Measurements from ENCODE around the gene ANKRD30A.
"Not testable (repeated sequence)": the region's sequence is repeated elsewhere in the genome, so short reads cannot be mapped to it uniquely, and the experiment has no call there.

ANKRD30A gene

GRCh38 chr10:37384923-37385322 lies 259.5 kb downstream of the ANKRD30A start:
- Histone ChIP-seq H3K9me3 (ENCODE audit: control insufficient read depth in 1 of 2, low read length in 2 of 2) (peaks cover 0 to 2% of the 10 kb centered on the region in 2 donors), H3K27ac (ENCODE audit: low read length) (no peak overlapping the region), H3K4me3 (ENCODE audit: low read depth in 1 of 2, low read length in 2 of 2) (no peak overlapping the region), H3K36me3 (ENCODE audit: control insufficient read depth in 1 of 2, insufficient read depth in 2 of 2, low read length in 2 of 2) (no peaks in the 10 kb centered on the region), H3K4me1 (ENCODE audit: control insufficient read depth in 1 of 2, insufficient read depth in 2 of 2, low read length in 2 of 2) (no peaks in the 10 kb centered on the region), H3K27me3 (ENCODE audit: low read depth, low read length) (no peaks in the 10 kb centered on the region)

- Histone ChIP-seq H3K27me3 (ENCODE audit: low read depth, low read length) (no peaks in the 10 kb centered on the region), H3K9me3 (ENCODE audit: control insufficient read depth in 1 of 2, low read length in 2 of 2) (no peaks in the 10 kb centered on the region), H3K36me3 (ENCODE audit: control insufficient read depth in 1 of 2, insufficient read depth in 2 of 2, low read length in 2 of 2) (no peaks in the 10 kb centered on the region)
Observed at GRCh38 chr10:37390926-37391325, 265.5 kb downstream of the ANKRD30A start.

GRCh38 chr10:37400774-37401173 lies 275.4 kb downstream of the ANKRD30A start:
- not testable (repeated sequence) for H3K4me3 ChIP-seq (ENCODE audit: low read depth in 1 of 2, low read length in 2 of 2); H3K27ac ChIP-seq (ENCODE audit: low read length); H3K27me3 ChIP-seq (ENCODE audit: low read depth, low read length); H3K4me1 ChIP-seq (ENCODE audit: control insufficient read depth in 1 of 2, insufficient read depth in 2 of 2, low read length in 2 of 2); H3K9me3 ChIP-seq (ENCODE audit: control insufficient read depth in 1 of 2, low read length in 2 of 2); H3K36me3 ChIP-seq (ENCODE audit: control insufficient read depth in 1 of 2, insufficient read depth in 2 of 2, low read length in 2 of 2)

More at GRCh38 chr10:37390926-37391325, 265.5 kb downstream of the ANKRD30A start:
- Histone ChIP-seq H3K4me3 (ENCODE audit: low read depth in 1 of 2, low read length in 2 of 2) (no peak overlapping the region), H3K27ac (ENCODE audit: low read length) (no peak overlapping the region), H3K4me1 (ENCODE audit: control insufficient read depth in 1 of 2, insufficient read depth in 2 of 2, low read length in 2 of 2) (no peaks in the 10 kb centered on the region)

- no peak overlapping the region for H3K27ac ChIP-seq (ENCODE audit: low read length)
- no peaks in the 10 kb centered on the region for H3K27me3 ChIP-seq (ENCODE audit: low read depth, low read length)
- no peaks in the 10 kb centered on the region for H3K9me3 ChIP-seq (ENCODE audit: control insufficient read depth in 1 of 2, low read length in 2 of 2)
- H3K4me3 ChIP-seq (ENCODE audit: low read depth in 1 of 2, low read length in 2 of 2): no peak overlapping the region
- H3K36me3 ChIP-seq (ENCODE audit: control insufficient read depth in 1 of 2, insufficient read depth in 2 of 2, low read length in 2 of 2): no peaks in the 10 kb centered on the region
- no peaks in the 10 kb centered on the region for H3K4me1 ChIP-seq (ENCODE audit: control insufficient read depth in 1 of 2, insufficient read depth in 2 of 2, low read length in 2 of 2)
Observed at GRCh38 chr10:37401225-37401624, 275.8 kb downstream of the ANKRD30A start.

GRCh38 chr10:37403776-37404175 lies 278.4 kb downstream of the ANKRD30A start:
- Histone ChIP-seq H3K27ac (ENCODE audit: low read length) (no peak overlapping the region), H3K4me1 (ENCODE audit: control insufficient read depth in 1 of 2, insufficient read depth in 2 of 2, low read length in 2 of 2) (no peaks in the 10 kb centered on the region), H3K4me3 (ENCODE audit: low read depth in 1 of 2, low read length in 2 of 2) (no peak overlapping the region), H3K9me3 (ENCODE audit: control insufficient read depth in 1 of 2, low read length in 2 of 2) (no peaks in the 10 kb centered on the region), H3K36me3 (ENCODE audit: control insufficient read depth in 1 of 2, insufficient read depth in 2 of 2, low read length in 2 of 2) (no peaks in the 10 kb centered on the region), H3K27me3 (ENCODE audit: low read depth, low read length) (no peaks in the 10 kb centered on the region)

All from muscle layer of duodenum (tissue), 2 donors.